GM21529 (cell line): ENCODE results near the gene C1QTNF9.
"Not testable (repeated sequence)": the region's sequence is repeated elsewhere in the genome, so short reads cannot be mapped to it uniquely, and the experiment has no call there.

ENCODE experiments used
- ATAC-seq: cut with Tn5 transposase; IDR thresholded peaks from one replicate; pipeline ENCODE4 v1.9.1; 2021; ENCODE audit not compliant: unreplicated experiment

The C1QTNF9 gene

DNA sequence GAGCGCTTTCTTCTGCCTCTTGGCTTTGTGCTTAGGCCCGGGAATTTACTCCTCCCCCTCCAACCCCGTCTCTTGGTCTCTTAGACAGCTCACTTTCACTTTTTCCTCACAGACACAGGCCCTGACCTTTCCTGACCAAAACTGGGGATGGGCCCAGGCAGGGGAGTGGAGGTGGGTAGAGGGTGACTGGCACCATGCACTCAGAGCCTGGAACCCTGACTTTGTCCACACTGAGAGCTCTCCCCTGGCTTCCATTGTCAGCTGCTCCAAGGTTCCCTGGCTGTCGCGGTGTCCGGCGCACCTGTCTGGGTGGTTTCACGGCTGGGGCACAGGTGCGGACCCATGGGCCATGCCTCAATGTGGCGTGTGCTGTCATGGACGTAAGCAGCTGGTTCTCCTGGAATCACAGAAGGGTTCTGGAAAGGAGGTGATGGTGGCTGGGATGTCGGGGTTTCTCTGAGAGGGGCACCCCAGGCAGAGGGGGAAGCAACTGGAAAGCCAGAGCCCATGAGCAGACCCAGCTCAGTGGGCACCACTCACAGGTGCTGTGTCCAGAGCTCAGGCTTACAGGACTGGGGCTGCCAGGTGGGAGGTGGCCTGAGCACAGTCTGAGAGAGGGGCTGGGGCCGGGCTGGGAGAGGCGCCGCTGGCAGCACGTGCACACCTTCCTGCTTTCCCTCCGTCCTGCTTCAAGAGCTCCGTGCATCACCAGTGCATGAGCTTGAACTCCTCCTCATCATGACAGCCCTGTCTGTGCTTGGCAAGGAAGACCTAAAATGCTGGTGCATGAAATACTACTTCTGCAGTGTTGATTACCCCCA, 28.0 kb upstream of the C1QTNF9 start:
- no peak for ATAC-seq

DNA sequence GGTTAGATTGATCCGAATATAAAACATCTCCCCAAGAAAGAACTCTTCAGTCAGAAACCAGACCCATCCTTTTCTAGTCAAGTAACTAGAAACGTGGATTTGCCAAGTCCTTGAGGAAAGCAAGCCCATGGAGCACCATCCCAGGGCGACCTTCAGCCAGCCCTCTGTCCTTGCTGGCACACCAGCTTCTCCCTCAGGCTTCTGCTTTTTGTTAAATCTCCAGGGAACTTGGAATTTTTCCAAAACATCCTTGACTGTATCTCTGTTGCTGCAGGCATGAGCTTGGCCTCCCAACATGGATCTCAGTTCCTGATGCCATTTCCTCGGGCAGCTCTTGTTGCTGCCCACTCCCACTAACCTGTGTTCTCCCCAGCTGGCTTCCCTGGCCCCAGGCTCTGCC, 27.1 kb upstream of the C1QTNF9 start:
- ATAC-seq = no peak

DNA sequence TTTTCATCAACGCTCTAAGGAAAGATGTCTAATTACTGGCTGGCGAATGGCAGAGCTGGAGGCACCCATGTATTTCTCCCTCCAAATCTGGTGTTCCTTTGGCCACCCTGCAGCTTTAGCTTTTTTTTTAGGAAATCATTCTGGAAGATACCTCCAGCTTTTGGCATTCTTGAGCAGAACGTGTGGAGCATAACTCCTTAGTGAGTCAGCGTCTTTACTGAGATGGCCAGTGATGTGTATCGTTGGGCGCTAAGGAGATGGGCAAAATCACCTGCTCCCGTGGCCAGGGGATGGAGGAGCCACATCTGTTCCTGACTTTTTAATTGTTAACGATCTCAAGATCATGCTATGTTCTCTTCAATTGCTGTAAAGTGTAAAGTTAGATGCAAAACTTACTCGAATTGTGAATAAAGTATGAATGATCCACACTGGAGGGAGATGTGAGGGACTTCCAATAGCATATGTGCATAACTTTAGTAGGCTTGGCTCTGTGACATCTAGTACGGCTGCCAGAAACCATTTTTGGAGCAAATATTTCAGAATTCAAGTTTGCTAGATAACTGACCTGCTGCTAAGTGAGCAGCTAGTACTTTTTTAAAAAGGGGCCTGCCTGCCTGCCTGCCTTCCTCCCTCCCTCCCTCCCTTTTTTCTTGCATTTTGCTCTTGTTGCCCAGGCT, 24.4 kb upstream of the C1QTNF9 start:
- ATAC-seq = no peak

DNA sequence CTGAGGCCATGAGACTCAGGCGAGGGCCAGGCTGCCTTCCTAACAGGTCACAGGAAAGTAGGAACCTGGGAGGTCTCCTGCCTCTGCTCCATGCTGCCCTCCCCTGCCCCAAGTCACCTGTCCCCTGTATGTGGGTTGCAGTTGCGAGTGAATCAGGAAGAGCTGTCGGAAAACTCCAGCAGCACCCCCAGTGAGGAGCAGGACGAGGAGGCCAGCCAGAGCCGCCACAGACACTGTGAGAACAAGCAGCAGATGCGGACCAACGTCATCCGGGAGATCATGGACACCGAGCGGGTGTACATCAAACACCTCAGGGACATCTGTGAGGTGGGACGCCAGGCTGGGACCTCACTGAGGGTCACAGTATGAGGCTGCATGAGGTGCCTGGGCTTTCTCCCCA, 22.8 kb upstream of the C1QTNF9 start:
- ATAC-seq = no peak

DNA sequence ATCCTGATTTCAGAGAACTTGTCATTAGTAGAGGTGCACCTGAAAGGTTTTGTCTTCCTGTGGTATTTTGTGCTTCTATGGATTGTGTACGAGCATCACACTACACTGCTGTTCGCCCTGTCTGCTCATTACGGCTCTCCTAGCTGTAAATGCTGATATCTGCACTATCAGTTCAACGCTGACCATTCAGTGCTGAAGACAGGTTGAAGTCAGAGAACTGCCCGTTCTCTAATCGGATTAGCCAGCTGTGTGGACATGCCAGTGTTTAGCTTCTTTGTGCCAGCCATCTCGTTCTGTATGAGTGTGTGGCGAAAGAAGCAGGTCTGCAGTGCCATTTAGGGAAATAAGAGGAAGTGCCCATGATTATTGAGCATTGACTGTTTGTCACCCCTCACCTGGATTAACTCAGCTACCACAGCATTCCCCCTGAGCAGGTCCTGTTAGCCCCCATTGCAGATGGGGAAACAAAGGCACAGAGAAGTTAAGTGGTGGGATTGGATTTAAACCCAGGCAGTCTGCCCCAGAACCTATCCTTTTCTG, 21.6 kb upstream of the C1QTNF9 start:
- no peak for ATAC-seq

DNA sequence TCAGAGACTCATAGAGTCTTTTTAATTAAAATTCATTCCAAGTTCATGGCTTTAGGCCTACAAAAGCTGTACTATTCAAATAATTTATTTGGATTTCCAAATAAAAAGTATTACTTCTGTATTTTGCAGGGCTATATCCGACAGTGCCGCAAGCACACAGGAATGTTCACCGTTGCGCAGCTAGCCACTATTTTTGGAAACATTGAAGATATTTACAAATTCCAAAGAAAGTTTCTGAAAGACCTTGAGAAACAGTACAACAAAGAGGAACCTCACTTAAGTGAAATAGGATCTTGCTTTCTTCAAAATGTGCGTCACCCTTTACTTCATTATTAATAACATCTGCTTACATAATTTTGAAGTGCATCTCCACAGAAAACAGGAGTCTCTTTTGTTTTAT, 20.5 kb upstream of the C1QTNF9 start:
- no peak for ATAC-seq

DNA sequence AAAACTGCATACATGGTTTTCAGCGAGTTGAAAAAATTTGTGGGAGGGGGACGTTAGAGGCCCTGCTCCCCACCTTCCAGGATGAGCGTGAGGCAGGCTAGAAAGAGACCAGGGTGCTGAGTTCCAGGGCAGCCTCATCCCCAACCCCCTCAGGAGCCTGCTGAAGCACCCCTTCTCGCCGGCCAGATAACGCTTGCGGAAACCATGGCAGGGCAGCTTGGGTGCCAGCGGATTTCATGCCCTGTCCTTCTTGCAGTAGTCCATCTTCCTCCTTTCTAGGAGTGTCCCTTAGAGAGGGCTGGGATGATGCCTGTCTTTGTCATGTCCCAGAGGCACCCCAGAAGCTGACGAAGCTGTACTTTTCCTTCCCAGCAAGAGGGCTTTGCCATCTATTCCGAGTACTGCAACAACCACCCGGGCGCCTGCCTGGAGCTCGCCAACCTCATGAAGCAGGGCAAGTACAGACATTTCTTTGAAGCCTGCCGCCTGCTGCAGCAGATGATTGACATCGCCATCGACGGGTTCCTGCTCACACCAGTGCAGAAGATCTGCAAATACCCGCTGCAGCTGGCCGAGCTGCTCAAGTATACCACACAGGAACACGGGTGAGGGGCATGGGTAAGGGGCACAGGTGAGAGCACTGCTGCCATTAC, 19.0 kb upstream of the C1QTNF9 start:
- no peak for ATAC-seq

DNA sequence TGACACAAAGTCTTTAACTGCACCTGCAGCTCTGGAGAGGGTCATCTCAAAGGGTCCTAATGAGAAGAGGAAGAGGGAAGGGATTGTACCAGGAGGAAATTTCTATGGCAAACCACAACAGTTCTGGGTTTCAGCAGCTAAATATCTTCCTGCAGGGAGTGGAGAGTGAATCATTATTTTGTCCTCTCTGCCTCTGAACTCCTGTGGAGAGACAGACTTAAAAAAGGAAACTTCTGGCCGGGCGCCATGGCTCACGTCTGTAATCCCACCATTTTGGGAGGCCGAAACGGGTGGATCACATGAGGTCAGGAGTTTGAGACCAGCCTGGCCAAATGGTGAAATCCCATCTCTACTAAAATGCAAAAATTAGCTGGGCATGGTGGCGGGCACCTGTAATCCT, 16.9 kb upstream of the C1QTNF9 start:
- ATAC-seq = no peak

DNA sequence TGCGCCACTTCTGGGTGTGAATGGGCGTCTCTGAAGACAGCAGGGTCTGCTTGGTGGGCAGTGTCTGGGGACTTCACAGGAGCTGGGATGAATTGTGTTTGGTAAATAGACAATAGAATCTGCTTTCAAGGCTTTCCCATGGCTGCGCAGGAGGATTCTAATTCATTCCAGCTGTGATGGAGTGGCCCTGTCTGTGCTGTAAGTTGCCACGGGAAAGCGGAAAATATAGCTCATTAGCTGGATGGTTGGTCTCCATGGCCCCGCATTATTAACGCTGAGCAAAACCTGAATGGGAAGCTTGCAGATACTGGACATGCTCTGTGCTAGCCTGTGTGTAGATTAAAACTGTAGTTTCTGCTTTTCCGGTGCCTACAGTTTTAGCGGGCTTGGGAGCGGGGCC, 15.6 kb upstream of the C1QTNF9 start:
- ATAC-seq = no peak

DNA sequence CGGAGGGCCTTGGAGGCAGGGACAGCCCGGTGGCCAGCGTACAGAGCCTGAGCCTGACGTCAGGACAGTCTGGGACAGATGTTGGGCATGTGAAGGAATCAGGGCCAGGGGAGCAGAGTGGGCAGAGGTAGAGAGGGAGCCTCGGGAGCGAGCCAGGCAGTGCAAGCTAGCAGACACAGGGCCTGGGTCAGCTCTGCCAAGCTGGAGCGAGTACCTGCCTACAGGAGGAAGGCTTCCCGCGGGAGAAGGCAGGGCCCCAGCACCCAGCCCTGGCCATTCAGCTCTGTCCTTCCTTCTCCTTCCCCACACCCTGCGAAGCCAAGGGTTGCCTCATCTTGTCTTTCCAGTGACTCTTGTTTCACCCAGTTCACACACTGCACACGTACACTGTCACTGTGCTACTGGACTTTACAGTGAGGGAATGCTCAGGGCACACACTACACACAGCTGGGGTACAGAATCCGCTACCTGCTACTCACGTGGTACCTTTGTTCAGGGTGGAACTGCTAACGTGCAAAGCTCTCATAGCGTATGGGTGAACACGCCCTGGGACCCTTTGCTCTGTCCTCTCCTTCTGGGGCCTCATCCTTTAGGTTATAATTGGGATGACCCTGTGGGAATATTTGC, 9.8 kb upstream of the C1QTNF9 start:
- no peak for ATAC-seq

DNA sequence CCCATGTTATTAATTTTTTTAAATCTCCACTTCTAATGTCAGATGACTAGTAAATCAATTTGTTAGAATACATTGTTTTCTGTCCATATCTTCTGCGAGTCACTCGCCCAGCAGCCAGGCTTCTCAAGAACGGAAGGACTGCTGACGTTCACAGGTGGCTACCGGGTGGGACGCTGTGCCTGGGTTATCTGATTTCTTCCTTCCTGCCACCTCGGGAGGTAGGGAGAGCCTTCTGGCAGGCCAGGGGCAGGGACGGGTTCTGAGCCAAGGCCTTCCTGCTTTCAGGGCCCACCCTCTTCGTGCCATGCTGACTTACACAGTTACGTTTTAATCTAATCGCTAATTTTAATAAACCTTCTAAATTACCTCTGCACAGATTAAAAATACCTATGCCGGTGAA, 7.9 kb upstream of the C1QTNF9 start:
- no peak for ATAC-seq

DNA sequence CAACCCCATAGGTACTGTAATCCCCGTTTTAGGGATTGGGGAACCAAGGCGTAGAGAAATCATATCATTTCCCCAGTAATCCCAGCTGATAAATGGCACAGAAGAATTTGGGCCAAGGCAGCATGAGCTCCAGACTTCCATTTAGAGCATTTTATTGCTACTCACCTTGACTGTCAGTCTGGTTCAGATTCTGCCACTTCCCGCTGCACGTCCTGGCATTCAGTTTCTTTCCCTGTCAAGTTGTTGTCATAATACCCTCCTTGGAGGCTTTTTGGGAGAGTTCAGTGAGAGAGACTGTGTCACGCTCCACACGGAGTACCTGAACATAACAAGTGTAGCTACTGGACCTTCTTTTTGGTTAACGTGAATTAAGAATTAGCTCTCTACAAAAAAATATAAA, 7.5 kb upstream of the C1QTNF9 start:
- ATAC-seq = no peak

DNA sequence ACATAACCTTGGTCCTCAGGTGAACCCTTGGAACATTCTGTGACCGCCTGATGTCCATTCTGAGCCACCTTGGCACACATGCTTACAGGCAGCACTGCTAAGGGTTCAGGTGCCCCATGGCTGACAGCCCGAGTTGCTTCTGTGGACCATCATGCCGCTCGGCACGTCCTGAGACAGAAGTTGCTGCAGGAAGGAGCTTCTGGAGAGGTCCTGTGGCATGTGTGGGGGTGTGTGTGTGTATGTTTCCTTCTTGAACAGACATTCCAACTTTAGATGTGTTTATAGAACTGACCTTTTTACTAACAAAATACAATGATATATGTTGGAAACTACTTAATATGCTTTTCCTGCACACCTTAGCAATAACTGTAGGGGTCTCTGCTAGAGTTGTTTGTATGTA, 4.8 kb upstream of the C1QTNF9 start:
- no peak for ATAC-seq

DNA sequence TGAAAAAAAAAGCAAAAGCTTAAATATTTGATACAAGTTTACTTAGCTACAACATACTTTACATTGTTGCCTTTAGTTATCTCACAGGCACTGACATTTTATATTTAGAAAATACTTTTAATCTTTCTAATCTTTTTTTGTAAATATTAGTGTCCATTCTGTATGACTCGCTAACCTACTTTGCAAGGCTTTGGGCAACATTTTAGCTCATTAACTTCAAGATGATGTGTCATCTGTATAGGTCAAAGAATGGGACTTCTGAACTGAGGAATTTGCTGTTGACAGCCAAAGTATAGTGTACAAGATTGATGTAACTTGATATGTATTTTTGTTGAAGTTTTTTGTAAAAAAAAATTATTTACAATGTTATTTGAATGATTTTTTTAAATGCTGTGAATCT, 2.7 kb upstream of the C1QTNF9 start:
- ATAC-seq = no peak

DNA sequence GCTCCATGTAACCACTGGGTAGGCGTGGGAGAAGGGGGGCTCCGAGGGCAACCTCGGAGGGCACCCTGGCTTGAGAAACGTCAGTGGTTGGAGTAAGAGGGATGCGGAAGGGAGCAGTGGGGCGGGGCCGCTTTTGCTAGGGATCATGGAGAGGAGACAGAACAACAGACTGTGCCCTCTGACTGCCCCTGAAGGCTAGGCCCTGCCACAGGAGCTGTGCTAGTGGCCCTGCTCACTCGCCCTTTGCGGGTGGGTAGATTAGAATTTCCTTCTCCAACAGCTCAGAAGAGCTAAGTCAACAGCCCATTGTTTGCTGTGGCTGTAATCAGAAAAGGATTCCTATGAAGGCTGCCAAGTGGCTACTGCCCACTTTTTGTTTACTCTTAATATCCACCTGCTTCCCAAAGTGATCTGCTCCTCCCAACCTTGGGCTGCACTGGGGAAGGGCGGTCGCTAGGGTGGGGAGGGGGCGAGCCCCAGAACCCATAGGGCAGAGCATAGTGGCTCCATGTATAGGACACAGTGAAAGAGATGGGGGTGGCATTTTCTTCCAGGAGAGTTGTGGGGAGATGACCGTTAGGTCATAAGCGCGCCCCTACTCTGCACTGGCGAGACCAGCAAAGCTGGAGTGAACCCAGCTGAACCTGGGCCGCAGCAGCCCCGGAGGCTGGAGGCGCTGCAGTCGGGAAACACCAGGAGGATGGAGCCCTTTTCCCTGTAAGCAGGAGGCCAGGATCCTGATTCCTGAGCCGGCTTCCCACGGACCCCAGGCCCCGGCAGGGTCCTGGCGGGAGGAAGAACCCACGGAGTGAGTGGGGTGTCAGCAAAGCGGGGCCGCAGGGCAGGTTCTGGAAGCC, 1.9 kb upstream of the C1QTNF9 start:
- ATAC-seq = no peak

DNA sequence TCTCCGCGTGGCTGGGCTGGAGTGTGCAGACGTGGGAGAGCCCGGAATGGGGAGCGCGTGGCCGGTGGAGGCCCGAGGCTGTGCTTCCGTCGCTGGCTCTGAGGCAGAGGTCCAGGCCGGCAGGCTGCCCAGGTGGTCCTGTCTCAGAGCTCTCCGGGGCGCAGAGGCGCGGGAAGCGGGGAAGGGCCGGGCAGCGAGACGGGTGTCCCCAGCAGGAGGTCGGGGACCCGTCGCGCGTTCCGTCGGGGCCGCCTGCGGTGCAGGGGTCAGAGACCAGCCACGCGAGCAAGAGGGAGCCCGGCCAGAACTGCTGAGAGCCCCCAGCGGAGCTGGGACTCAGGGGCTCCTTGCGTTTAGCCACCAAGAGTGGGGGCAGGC, 1.3 kb upstream of the C1QTNF9 start:
- no peak for ATAC-seq

DNA sequence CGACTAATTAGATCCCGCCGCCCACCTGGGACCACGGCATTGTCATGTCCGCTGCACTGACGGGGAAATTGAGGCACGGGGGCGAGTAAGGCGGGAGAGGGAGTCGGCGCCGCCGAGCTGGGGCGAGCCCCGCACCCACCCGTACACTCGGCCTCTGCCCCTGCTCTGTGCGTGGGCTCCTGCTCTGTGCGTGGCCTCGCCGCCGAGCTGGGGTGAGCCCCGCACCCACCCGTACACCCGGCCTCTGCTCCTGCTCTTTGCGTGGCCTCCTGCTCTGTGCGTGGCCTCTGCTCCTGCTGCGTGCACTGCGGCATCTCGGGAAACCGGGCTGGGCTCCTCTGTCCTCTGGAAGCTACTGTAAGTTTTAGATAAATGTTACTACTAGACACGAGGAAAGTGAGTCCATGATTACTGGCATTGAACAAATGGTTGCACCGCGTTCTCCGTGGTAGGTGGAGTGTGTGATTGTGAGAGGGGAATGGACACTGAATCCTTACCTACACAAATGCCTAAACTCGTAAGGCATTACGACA, 826 bp upstream of the C1QTNF9 start:
- ATAC-seq = no peak

DNA sequence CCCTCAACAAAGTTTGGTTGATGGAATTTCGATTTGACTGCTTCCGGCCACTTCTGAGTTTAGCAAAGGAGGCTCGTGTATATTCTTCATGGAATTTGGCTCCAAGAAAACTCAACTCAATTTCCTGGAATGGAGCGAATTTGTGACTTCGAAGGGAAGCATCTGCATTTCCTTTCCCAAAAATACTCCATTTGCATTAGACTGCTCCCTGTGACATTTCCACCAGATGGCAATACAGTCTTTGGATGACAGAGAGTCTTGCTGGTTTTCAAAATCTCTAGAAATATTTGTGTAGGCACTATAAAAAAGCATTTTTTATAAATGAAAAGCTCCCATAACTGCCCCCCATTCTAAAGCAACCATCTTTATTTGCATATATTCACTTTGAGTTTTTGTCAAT, 4.1 kb downstream of the C1QTNF9 start:
- no peak for ATAC-seq

DNA sequence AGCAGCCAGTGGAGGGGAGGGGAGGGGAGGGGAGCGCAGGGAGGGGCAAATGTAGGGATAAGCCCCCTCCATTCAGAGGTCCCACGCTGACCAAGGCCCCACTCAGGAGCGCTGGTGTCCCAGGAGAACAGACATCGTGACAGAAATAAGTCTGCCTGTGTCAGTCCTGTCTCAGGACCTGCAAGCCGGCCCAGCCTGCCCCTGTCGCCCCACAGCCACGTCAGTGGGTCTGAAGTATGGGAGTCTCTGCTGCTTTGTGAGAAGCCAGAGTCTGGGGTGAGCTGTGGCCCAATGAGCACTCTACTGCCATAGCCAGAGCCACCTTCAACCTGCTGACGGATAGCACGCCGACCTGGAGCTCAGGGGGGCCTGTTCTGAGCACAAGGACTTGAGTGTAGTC, 8.5 kb downstream of the C1QTNF9 start:
- not testable (repeated sequence) for ATAC-seq

DNA sequence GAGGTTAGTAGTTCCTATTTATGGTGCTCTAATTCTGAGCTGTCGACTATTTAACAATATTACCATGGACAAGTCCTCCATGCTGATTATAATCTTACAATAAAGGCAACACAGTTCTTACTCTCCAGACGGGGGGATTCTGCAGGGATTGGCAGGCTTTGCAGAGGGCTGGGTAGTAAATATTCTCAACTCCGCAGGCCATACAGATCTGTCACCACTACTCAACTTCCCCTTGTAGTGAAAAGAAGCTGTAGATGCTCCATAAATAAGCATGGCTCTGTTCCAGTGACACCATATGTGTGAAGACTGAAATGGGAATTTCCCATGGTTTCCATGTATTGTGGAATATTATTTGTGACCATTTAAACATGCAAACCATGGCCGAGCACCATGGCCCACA, 9.5 kb downstream of the C1QTNF9 start:
- not testable (repeated sequence) for ATAC-seq
